HEK293 (cell line): ENCODE measurements around the gene PDE11A.

Source experiments
- CTCF ChIA-PET: fragments of 350-600 bp; formaldehyde crosslinking; extraction: SDS; loops from one replicate; lab custom pipeline; 2021; ENCODE audit warnings: antibody characterized with exemption; lab: Yijun Ruan, JAX
- POLR2A ChIA-PET: fragments of 300-600 bp; formaldehyde crosslinking; extraction: SDS; loops from one replicate; lab custom pipeline; 2020; ENCODE audit warnings: antibody characterized with exemption, inconsistent platforms; lab: Yijun Ruan, JAX
- H3K27ac ChIP-seq: fragments of 200-500 bp; sonication (Bioruptor generic); 2 replicates; pipeline ENCODE4 v1.5.1; 2014; ENCODE audit warnings: low read depth, low read length, control low read depth, inconsistent platforms; ENCODE audit errors: extremely low read depth
- H3K36me3 ChIP-seq, 2 experiments: fragments of 200-500 bp in 1 of 2; sonication (Bioruptor generic) in 1 of 2; 1 replicate in 1 of 2; 2 replicates in 1 of 2; pipeline ENCODE4 v1.5.1; 2014 to 2017; ENCODE audit warnings: inconsistent platforms in 2 of 2, low read length in 2 of 2; ENCODE audit not compliant: control insufficient read depth in 2 of 2, insufficient read depth in 1 of 2
- H3K4me1 ChIP-seq: fragments of 200-500 bp; sonication (Bioruptor generic); 2 replicates; pipeline ENCODE4 v1.5.1; 2014; ENCODE audit warnings: mild to moderate bottlenecking, low read length, inconsistent platforms; ENCODE audit not compliant: control insufficient read depth, insufficient read depth
- H3K4me3 ChIP-seq: 2 replicates; pipeline ENCODE4 v1.5.1; 2011; ENCODE audit warnings: low read depth, mild to moderate bottlenecking, control low read depth, low read length, moderate library complexity
- H3K9me3 ChIP-seq: fragments of 200-500 bp; sonication (Bioruptor generic); 2 replicates; pipeline ENCODE4 v1.5.1; 2014; ENCODE audit warnings: low read depth, low read length, inconsistent platforms; ENCODE audit not compliant: control insufficient read depth, insufficient read depth
- HOXD13 ChIP-seq: sonication (generic); formaldehyde crosslinking; IDR thresholded peaks from 2 replicates; pipeline ENCODE4 v1.8.0; 2022; ENCODE audit warnings: missing genetic modification reagents, borderline replicate concordance
- IKZF3 ChIP-seq: fragments of 450-650 bp; IDR thresholded peaks from 2 replicates; pipeline ENCODE4 v1.5.0; 2018; ENCODE audit warnings: missing biosample characterization, mild to moderate bottlenecking, missing genetic modification characterization, moderate library complexity
- OSR2 ChIP-seq: fragments of 450-650 bp; formaldehyde crosslinking; IDR thresholded peaks from 2 replicates; pipeline ENCODE4 v1.5.1; 2016; ENCODE audit warnings: missing biosample characterization, missing genetic modification characterization
- SCRT2 ChIP-seq: fragments of 450-650 bp; formaldehyde crosslinking; IDR thresholded peaks from 2 replicates; pipeline ENCODE4 v1.5.1; 2016; ENCODE audit warnings: missing biosample characterization, missing genetic modification characterization
- WT1 ChIP-seq: fragments of 450-650 bp; formaldehyde crosslinking; IDR thresholded peaks from 2 replicates; pipeline ENCODE4 v1.5.1; 2016; ENCODE audit warnings: missing biosample characterization, missing genetic modification characterization
- ZFP37 ChIP-seq: fragments of 450-650 bp; formaldehyde crosslinking; IDR thresholded peaks from 2 replicates; pipeline ENCODE4 v1.5.1; 2016; ENCODE audit warnings: missing biosample characterization, missing genetic modification characterization
- ZIC2 ChIP-seq: fragments of 450-650 bp; formaldehyde crosslinking; IDR thresholded peaks from 2 replicates; pipeline ENCODE4 v1.5.1; 2016; ENCODE audit warnings: missing biosample characterization, missing genetic modification characterization
- ZNF121 ChIP-seq: fragments of 450-650 bp; formaldehyde crosslinking; IDR thresholded peaks from 2 replicates; pipeline ENCODE4 v1.5.1; 2016; ENCODE audit warnings: missing biosample characterization, missing genetic modification characterization
- ZNF239 ChIP-seq: fragments of 450-650 bp; formaldehyde crosslinking; IDR thresholded peaks from 2 replicates; pipeline ENCODE4 v1.5.1; 2016; ENCODE audit warnings: missing biosample characterization, missing genetic modification characterization
- ZNF266 ChIP-seq: fragments of 450-650 bp; formaldehyde crosslinking; IDR thresholded peaks from 2 replicates; pipeline ENCODE4 v1.5.1; 2016; ENCODE audit warnings: missing biosample characterization, missing genetic modification characterization, low read depth
- ZNF391 ChIP-seq: fragments of 450-650 bp; formaldehyde crosslinking; IDR thresholded peaks from 2 replicates; pipeline ENCODE4 v1.5.1; 2016; ENCODE audit warnings: low read depth, missing biosample characterization, missing genetic modification characterization, borderline replicate concordance
- ZNF416 ChIP-seq: fragments of 450-650 bp; formaldehyde crosslinking; IDR thresholded peaks from 2 replicates; pipeline ENCODE4 v1.5.1; 2016; ENCODE audit warnings: missing biosample characterization, missing genetic modification characterization
- ZNF433 ChIP-seq: fragments of 450-650 bp; formaldehyde crosslinking; IDR thresholded peaks from 2 replicates; pipeline ENCODE4 v1.5.1; 2016; ENCODE audit warnings: missing biosample characterization, missing genetic modification characterization, low read depth
- ZNF529 ChIP-seq: fragments of 450-650 bp; formaldehyde crosslinking; IDR thresholded peaks from 2 replicates; pipeline ENCODE4 v1.5.1; 2017; ENCODE audit warnings: missing genetic modification characterization, missing biosample characterization; ENCODE audit not compliant: insufficient replicate concordance
- ZNF777 ChIP-seq: fragments of 450-650 bp; formaldehyde crosslinking; IDR thresholded peaks from 2 replicates; pipeline ENCODE4 v1.5.1; 2017; ENCODE audit warnings: missing biosample characterization, missing genetic modification characterization, borderline replicate concordance
- ZSCAN5A ChIP-seq: fragments of 450-650 bp; formaldehyde crosslinking; IDR thresholded peaks from 2 replicates; pipeline ENCODE4 v1.5.1; 2016; ENCODE audit warnings: missing biosample characterization, missing genetic modification characterization
- TF ChIP-seq, protein P1 (sequence below): fragments of 450-650 bp; formaldehyde crosslinking; IDR thresholded peaks from 2 replicates; pipeline ENCODE4 v1.5.1; 2017; ENCODE audit warnings: missing biosample characterization, missing genetic modification characterization
- TF ChIP-seq, protein P2 (sequence below): fragments of 450-650 bp; formaldehyde crosslinking; IDR thresholded peaks from 2 replicates; pipeline ENCODE4 v1.5.1; 2017; ENCODE audit warnings: missing biosample characterization, missing genetic modification characterization
- TF ChIP-seq, protein P3 (sequence below): fragments of 450-650 bp; formaldehyde crosslinking; IDR thresholded peaks from 2 replicates; pipeline ENCODE4 v1.5.1; 2016; ENCODE audit warnings: missing biosample characterization, missing genetic modification characterization
- TF ChIP-seq, protein P4 (sequence below): fragments of 450-650 bp; formaldehyde crosslinking; IDR thresholded peaks from 2 replicates; pipeline ENCODE4 v1.5.1; 2017; ENCODE audit warnings: missing biosample characterization, missing genetic modification characterization

The PDE11A gene

GRCh38 chr2:177692042-177692782 is 380.4 kb downstream of the PDE11A start:
- ChIA-PET CTCF (interaction anchor here (0.5 to 1.3 kb wide), 2 partner anchors 17 to 156 kb away, joined by 3 to 5 read pairs; no protein-coding TSS in a partner anchor), POLR2A (no interaction called here)
- Histone ChIP-seq H3K36me3 (no peaks in the 10 kb centered on the region), H3K4me3 (no peak overlapping the region), H3K9me3 (no peaks in the 10 kb centered on the region), H3K27ac (no peak overlapping the region), H3K4me1 (no peaks in the 10 kb centered on the region)
- TF ChIP-seq ZNF266 (tag by site-specific recombination) (no peak), WT1 (tag by site-specific recombination) (no peak), ZIC2 (tag by site-specific recombination) (no peak), ZNF416 (tag by site-specific recombination) (no peak), ZFP37 (tag by site-specific recombination) (no peak)
- TF ChIP-seq, protein P1, sequence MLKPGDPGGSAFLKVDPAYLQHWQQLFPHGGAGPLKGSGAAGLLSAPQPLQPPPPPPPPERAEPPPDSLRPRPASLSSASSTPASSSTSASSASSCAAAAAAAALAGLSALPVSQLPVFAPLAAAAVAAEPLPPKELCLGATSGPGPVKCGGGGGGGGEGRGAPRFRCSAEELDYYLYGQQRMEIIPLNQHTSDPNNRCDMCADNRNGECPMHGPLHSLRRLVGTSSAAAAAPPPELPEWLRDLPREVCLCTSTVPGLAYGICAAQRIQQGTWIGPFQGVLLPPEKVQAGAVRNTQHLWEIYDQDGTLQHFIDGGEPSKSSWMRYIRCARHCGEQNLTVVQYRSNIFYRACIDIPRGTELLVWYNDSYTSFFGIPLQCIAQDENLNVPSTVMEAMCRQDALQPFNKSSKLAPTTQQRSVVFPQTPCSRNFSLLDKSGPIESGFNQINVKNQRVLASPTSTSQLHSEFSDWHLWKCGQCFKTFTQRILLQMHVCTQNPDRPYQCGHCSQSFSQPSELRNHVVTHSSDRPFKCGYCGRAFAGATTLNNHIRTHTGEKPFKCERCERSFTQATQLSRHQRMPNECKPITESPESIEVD: peak; percentile 5; the same call in 1 of the 2 replicates
- TF ChIP-seq, all 188 proteins: peak for 1

- ChIA-PET POLR2A (no interaction called here), CTCF (interaction anchor here (0.7 to 1.4 kb wide), 4 partner anchors 86 to 797 kb away, joined by 3 to 5 read pairs (median 4); no protein-coding TSS in a partner anchor)
- Histone ChIP-seq H3K4me3 (no peak overlapping the region), H3K9me3 (no peaks in the 10 kb centered on the region), H3K4me1 (no peaks in the 10 kb centered on the region), H3K27ac (no peak overlapping the region), H3K36me3 (no peaks in the 10 kb centered on the region)
- TF ChIP-seq SCRT2 (tag by site-specific recombination) (peak; percentile 81), ZSCAN5A (tag by site-specific recombination) (no peak), ZNF529 (tag by site-specific recombination) (no peak)
Observed at GRCh38 chr2:177691177-177691576, 381.4 kb downstream of the PDE11A start.

DNA sequence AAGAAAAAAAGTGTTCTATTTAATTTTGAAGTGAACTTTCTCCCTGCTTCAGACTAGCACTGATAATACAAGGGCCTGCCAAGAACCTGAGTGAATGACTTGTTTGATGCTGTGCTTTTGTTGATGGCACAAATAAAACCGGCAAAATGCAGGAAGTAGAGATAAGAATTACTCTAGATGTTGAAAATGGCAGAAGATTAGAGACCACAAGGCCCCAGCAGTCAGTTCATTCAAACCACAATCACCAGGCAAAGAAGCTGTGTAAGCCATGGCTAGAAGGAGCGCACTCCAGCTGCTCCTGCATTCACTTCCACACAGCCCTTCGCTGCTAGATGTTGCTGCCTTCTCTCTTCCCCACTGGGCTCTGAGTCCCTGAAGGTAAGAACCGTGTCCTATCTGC is 383.0 kb downstream of the PDE11A start:
- Histone ChIP-seq H3K36me3 (no peaks in the 10 kb centered on the region), H3K4me3 (no peak overlapping the region), H3K9me3 (no peaks in the 10 kb centered on the region), H3K4me1 (no peaks in the 10 kb centered on the region), H3K27ac (no peak overlapping the region)
- CTCF ChIA-PET: interaction anchor here (0.7 kb wide), 1 partner anchor 16 kb away, joined by 3 read pairs; no protein-coding TSS in a partner anchor
- POLR2A ChIA-PET: no interaction called here
- no peak for TF ChIP-seq IKZF3
- no peak for TF ChIP-seq ZNF433 (tag by site-specific recombination)
- TF ChIP-seq ZNF777 (tag by site-specific recombination): no peak
- TF ChIP-seq ZNF239 (tag by site-specific recombination): no peak
- TF ChIP-seq, protein P2, sequence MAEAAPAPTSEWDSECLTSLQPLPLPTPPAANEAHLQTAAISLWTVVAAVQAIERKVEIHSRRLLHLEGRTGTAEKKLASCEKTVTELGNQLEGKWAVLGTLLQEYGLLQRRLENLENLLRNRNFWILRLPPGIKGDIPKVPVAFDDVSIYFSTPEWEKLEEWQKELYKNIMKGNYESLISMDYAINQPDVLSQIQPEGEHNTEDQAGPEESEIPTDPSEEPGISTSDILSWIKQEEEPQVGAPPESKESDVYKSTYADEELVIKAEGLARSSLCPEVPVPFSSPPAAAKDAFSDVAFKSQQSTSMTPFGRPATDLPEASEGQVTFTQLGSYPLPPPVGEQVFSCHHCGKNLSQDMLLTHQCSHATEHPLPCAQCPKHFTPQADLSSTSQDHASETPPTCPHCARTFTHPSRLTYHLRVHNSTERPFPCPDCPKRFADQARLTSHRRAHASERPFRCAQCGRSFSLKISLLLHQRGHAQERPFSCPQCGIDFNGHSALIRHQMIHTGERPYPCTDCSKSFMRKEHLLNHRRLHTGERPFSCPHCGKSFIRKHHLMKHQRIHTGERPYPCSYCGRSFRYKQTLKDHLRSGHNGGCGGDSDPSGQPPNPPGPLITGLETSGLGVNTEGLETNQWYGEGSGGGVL (tag by site-specific recombination): no peak
- no peak for TF ChIP-seq ZNF391 (tag by site-specific recombination)
- TF ChIP-seq OSR2: no peak
- TF ChIP-seq, protein P3, sequence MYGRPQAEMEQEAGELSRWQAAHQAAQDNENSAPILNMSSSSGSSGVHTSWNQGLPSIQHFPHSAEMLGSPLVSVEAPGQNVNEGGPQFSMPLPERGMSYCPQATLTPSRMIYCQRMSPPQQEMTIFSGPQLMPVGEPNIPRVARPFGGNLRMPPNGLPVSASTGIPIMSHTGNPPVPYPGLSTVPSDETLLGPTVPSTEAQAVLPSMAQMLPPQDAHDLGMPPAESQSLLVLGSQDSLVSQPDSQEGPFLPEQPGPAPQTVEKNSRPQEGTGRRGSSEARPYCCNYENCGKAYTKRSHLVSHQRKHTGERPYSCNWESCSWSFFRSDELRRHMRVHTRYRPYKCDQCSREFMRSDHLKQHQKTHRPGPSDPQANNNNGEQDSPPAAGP (tag by site-specific recombination): no peak
- TF ChIP-seq, protein P4, sequence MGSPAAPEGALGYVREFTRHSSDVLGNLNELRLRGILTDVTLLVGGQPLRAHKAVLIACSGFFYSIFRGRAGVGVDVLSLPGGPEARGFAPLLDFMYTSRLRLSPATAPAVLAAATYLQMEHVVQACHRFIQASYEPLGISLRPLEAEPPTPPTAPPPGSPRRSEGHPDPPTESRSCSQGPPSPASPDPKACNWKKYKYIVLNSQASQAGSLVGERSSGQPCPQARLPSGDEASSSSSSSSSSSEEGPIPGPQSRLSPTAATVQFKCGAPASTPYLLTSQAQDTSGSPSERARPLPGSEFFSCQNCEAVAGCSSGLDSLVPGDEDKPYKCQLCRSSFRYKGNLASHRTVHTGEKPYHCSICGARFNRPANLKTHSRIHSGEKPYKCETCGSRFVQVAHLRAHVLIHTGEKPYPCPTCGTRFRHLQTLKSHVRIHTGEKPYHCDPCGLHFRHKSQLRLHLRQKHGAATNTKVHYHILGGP (tag by site-specific recombination): no peak
- no peak for TF ChIP-seq WT1 (tag by site-specific recombination)
- no peak for TF ChIP-seq ZFP37 (tag by site-specific recombination)
- TF ChIP-seq ZSCAN5A (tag by site-specific recombination): no peak
- TF ChIP-seq ZNF121: no peak
- TF ChIP-seq HOXD13 (CRISPR knock-in tag): no peak
